Sigmoid colon (tissue), 4 donors: ENCODE measurements around the gene GYS1.

Experiments used
- EP300 ChIP-seq, 4 donors: sonication (generic); formaldehyde crosslinking; IDR thresholded peaks; one replicate each; pipeline ENCODE4 v1.6.1; 2017; ENCODE audit warnings: antibody characterized with exemption in 4 of 4
- POLR2A ChIP-seq, 2 donors: fragments of 450-650 bp; IDR thresholded peaks; one replicate each; pipeline ENCODE4 v1.6.1; 2016; ENCODE audit warnings: antibody characterized with exemption in 2 of 2, mild to moderate bottlenecking in 2 of 2, moderate library complexity in 2 of 2
- POLR2AphosphoS5 ChIP-seq, 4 donors: sonication (generic); formaldehyde crosslinking; IDR thresholded peaks; one replicate each; pipeline ENCODE4 v1.6.1; 2017; ENCODE audit warnings: antibody characterized with exemption in 4 of 4
- TF ChIP-seq, protein P1 (sequence below), 4 experiments: fragments of 450-650 bp in 3 of 4; fragments of 200-600 bp in 1 of 4; IDR thresholded peaks; one replicate each; pipeline ENCODE4 v1.5.1; 2016 to 2019; ENCODE audit warnings: antibody characterized with exemption in 4 of 4, mild to moderate bottlenecking in 3 of 4, moderate library complexity in 2 of 4

DNA sequence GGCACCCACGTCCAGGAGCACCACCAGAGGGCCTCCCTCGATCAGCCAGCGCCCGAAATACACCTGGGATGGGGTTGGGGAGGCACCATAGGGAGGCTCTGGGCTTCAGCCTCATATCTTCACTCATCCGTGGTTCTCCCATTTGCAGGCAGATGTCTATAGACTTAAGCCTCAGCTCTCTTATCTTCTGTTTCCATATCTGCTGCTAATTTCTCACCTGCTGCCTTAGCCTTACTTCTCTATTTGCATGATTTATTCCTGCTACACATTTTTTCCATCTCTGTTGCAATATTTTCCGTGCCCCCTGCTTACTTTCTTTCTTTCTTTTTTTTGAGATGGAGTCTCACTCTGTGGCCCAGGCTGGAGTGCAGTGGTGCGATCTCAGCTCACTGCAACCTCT lies 5.8 kb downstream of the GYS1 start:
- TF ChIP-seq POLR2A (IDR thresholded peaks at IDR 0.05) (no peak), POLR2AphosphoS5 (IDR thresholded peaks at IDR 0.05) (no peak), EP300 (IDR thresholded peaks at IDR 0.05) (no peak)
- TF ChIP-seq, protein P1, sequence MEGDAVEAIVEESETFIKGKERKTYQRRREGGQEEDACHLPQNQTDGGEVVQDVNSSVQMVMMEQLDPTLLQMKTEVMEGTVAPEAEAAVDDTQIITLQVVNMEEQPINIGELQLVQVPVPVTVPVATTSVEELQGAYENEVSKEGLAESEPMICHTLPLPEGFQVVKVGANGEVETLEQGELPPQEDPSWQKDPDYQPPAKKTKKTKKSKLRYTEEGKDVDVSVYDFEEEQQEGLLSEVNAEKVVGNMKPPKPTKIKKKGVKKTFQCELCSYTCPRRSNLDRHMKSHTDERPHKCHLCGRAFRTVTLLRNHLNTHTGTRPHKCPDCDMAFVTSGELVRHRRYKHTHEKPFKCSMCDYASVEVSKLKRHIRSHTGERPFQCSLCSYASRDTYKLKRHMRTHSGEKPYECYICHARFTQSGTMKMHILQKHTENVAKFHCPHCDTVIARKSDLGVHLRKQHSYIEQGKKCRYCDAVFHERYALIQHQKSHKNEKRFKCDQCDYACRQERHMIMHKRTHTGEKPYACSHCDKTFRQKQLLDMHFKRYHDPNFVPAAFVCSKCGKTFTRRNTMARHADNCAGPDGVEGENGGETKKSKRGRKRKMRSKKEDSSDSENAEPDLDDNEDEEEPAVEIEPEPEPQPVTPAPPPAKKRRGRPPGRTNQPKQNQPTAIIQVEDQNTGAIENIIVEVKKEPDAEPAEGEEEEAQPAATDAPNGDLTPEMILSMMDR (IDR thresholded peaks at IDR 0.05), result no peak
